ENCODE measurements around the gene FASN.

Gene FASN

GRCh38 chr17:82089723-82090548, 8.1 kb downstream of the FASN start:
- DNase-seq (ENCODE audit: insufficient read length): no peak
- no peak for FAIRE-seq
- TF ChIP-seq POLR2A (IDR thresholded peaks at IDR 0.05; ENCODE audit: low read depth, low read length) (no peak; the same call in 1 of the 2 replicates), TAF1 (IDR thresholded peaks at IDR 0.05; ENCODE audit: borderline replicate concordance, low read depth, low read length) (no peak), POLR2AphosphoS5 (IDR thresholded peaks at IDR 0.05; ENCODE audit: low read depth, low read length) (no peak)

DNA sequence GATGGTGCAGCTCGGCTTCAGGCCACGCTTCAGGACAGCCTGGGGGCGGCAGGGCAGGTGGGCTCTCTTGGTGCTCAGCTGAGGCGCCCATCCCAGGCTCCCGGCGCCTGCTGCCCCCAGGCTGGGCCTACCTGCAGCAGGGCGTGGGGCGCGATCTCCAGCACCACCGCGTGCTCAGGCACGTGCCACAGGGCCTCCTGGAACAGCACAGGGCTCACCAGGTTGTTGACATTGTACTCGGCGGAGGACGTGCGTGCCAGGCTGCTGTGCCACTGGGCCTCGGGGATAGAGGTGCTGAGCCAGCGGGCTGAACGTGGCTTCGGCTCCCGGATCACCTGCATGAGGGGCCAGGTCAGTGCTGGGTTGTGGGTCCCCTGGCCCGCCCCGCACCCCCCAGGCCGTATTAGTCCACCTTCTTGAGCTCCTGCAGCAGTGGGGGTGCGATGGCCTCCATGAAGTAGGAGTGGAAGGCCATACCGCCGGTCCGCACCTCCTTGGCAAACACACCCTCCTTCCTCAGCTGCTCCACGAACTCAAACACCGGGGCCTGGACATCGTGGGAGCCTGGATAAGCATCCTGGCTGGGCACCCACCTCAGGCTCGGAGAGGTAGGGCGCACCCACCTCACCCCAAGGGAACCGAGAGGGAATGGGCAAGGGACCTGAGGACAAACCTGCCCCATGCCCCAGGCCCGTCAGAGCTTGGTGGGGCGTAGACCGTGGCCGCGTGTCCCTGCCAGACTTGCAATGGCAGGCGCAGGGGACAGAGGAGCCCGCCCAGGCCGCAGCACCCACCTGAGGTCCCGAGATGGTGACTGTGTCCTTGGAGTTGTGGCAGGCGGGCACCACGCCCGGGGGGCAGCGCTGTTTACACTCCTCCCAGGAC, 9.0 kb downstream of the FASN start:
- FAIRE-seq (no peak), DNase-seq (ENCODE audit: insufficient read length) (no peak)
- no peak; the same call in 1 of the 2 replicates for TF ChIP-seq POLR2A (IDR thresholded peaks at IDR 0.05; ENCODE audit: low read depth, low read length)
- no peak for TF ChIP-seq TAF1 (IDR thresholded peaks at IDR 0.05; ENCODE audit: borderline replicate concordance, low read depth, low read length)

- DNase-seq (ENCODE audit: insufficient read length) (no peak), FAIRE-seq (no peak)
- no peak for TF ChIP-seq POLR2AphosphoS5 (IDR thresholded peaks at IDR 0.05; ENCODE audit: low read depth, low read length)
- TF ChIP-seq TAF1 (IDR thresholded peaks at IDR 0.05; ENCODE audit: borderline replicate concordance, low read depth, low read length): no peak
- TF ChIP-seq POLR2A (IDR thresholded peaks at IDR 0.05; ENCODE audit: low read depth, low read length): no peak; the same call in 1 of the 2 replicates
These were observed 9.8 kb downstream of the FASN start for GRCh38 chr17:82087961-82088837.

- TF ChIP-seq POLR2AphosphoS5 (IDR thresholded peaks at IDR 0.05; ENCODE audit: low read depth, low read length): no peak
- no peak for TF ChIP-seq TAF1 (IDR thresholded peaks at IDR 0.05; ENCODE audit: borderline replicate concordance, low read depth, low read length)
- TF ChIP-seq POLR2A (IDR thresholded peaks at IDR 0.05; ENCODE audit: low read depth, low read length): no peak
- DNase-seq (ENCODE audit: insufficient read length): no peak
- no peak for FAIRE-seq
These were observed 10.8 kb downstream of the FASN start for GRCh38 chr17:82086941-82087906.

DNA sequence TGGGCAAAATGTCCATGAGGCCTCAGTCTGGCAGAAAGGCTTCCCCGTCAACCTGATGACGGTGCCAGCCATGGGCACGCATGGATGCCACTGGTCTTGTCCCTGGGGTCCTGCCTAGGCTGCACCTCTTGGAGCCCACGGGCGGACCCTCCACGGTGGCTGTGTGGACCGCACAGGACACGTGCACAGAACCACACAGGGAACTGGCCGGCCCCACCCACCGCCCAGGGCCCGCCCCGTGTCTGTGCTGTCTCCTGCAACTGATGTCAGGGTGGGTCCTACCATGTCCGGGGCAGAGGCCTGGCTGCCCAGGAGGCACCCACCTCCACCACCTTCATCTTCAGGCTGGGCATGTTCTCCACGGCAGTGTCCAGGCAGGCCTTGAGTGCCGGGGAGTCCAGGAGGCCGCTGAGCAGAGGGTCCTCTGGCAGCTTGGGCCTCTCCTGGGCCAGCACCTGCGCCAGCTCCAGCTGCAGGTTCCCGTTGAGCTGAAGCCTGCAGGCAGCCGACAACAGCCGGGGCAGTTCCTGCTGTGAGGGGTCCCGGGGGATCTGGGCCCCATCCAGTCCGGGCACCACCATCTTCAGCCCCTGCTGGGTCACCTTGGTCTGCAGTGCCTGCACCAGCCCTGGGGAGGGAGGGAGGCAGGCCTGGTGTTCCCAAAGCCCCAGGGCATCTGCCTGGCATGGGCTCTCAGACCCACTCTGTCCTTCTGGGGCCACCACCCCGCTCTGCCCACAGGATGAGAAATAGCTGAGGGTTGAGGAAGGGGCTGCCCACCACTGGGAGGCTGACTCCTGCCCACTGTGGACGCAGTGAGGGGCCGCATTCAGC, 11.9 kb downstream of the FASN start:
- FAIRE-seq: no peak
- DNase-seq (ENCODE audit: insufficient read length): no peak
- TF ChIP-seq TAF1 (IDR thresholded peaks at IDR 0.05; ENCODE audit: borderline replicate concordance, low read depth, low read length) (no peak), POLR2A (IDR thresholded peaks at IDR 0.05; ENCODE audit: low read depth, low read length) (peak; percentile 21; the same call in 1 of the 2 replicates), POLR2AphosphoS5 (IDR thresholded peaks at IDR 0.05; ENCODE audit: low read depth, low read length) (peak; percentile 16; the same call in 1 of the 2 replicates)

DNA sequence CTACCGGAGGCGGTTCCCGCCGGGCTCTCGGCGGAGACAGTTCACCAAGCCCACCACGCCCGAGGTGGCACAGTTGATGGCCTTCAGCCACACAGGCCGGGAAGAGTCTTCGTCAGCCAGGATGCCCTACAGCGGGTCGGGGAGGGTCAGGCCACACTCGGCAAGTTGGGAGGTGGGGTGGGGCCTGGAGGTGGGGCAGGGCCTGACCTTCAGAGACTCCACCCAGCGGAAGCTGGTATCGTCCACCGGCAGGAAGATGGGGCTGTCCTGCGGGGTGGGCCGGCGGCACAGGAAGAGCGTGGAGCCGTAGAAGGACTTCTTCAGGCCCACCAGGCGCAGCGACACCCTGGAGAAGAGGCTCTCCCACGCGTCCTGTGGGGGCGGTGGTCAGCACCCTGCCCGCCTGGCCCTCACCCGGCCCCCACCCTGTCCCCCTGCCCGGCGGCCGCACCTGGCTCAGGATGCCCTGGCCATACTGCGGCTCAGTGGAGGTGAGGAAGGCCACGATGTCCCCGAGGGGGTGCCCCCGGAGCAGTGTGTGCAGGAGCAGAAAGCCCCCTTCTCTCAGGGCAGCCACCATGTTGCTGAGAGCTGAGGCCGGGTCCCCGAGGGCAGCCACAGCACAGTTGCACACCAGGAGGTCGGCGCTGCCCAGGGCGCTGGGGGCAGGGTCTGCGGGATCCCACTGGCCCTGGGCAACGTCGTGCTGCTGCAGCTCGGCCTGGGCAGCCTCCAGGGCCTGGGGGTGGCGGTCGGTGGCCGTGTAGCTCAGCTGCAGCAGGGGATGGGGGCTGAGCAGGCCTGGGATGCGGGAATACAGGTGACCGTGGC, 12.8 kb downstream of the FASN start:
- TF ChIP-seq TAF1 (IDR thresholded peaks at IDR 0.05; ENCODE audit: borderline replicate concordance, low read depth, low read length) (no peak), POLR2A (IDR thresholded peaks at IDR 0.05; ENCODE audit: low read depth, low read length) (no peak), POLR2AphosphoS5 (IDR thresholded peaks at IDR 0.05; ENCODE audit: low read depth, low read length) (no peak)
- DNase-seq (ENCODE audit: insufficient read length) (no peak), FAIRE-seq (no peak)

GRCh38 chr17:82084373-82085030, 13.5 kb downstream of the FASN start:
- TF ChIP-seq POLR2AphosphoS5 (IDR thresholded peaks at IDR 0.05; ENCODE audit: low read depth, low read length) (no peak), POLR2A (IDR thresholded peaks at IDR 0.05; ENCODE audit: low read depth, low read length) (no peak), TAF1 (IDR thresholded peaks at IDR 0.05; ENCODE audit: borderline replicate concordance, low read depth, low read length) (no peak)
- FAIRE-seq (no peak), DNase-seq (ENCODE audit: insufficient read length) (no peak)

All from GM12892 (cell line).